Measurements from ENCODE around the gene NDUFAF8. TPM values are rescaled to one million over a fixed set of nuclear protein-coding genes. Genes with fewer than 3 reads are reported as not detected.

NDUFAF8 gene
- total and polyA plus RNA-seq, 10 of the 15 experiments (the other 5 are each of a cell fraction or from before 2014, with no cell fraction given): 22.0 to 307 (median 106) TPM

- H4K20me1 ChIP-seq (ENCODE audit: control insufficient read depth, insufficient read depth): no peaks in the 10 kb centered on the region
- intact Hi-C loops (cut with micrococcal nuclease; ENCODE audit: unreplicated experiment): no loop called here
- RAD21 ChIA-PET (ENCODE audit: unreplicated experiment): interaction anchor here (0.5 kb wide), 1 partner anchor 20 kb away, joined by 3 read pairs; no protein-coding TSS in a partner anchor
- SMC1A ChIA-PET (ENCODE audit: uncharacterized antibody, unreplicated experiment): no interaction called here
- H3K4me1 ChIP-seq (ENCODE audit: control insufficient read depth, insufficient read depth, low read length): peaks cover 3% of the 10 kb centered on the region; the same call in 1 of the 2 replicates
- no peak overlapping the region for H2AFZ ChIP-seq (ENCODE audit: control insufficient read depth, low read depth, low read length)
- TF ChIP-seq RAD51 (IDR thresholded peaks at IDR 0.05): no peak
- no peak for TF ChIP-seq CHD4 (IDR thresholded peaks at IDR 0.05)
- TF ChIP-seq NR2F1 (conservative IDR thresholded peaks at IDR 0.05): no peak
- TF ChIP-seq POLR2AphosphoS2 (IDR thresholded peaks at IDR 0.05; ENCODE audit: low read depth, low read length): no peak
- TF ChIP-seq SMAD5 (IDR thresholded peaks at IDR 0.05; ENCODE audit: low read depth): no peak
- no peak for TF ChIP-seq HDAC2 (IDR thresholded peaks at IDR 0.05)
- no peak for TF ChIP-seq CTCF (IDR thresholded peaks at IDR 0.05 in 2 of 3, conservative IDR thresholded peaks at IDR 0.05 in 1 of 3; ENCODE audit: control insufficient read depth in 2 of 3, extremely low read depth in 1 of 3, insufficient read depth in 1 of 3, low read depth in 3 of 3, low read length in 3 of 3)
- TF ChIP-seq NFYB (IDR thresholded peaks at IDR 0.05; ENCODE audit: insufficient read depth, low read depth, low read length): no peak
- no peaks in the 10 kb centered on the region for H3K9me3 ChIP-seq (replicated peaks; ENCODE audit: control insufficient read depth, insufficient read depth, low read length)
- H3K27ac ChIP-seq (ENCODE audit: control insufficient read depth, insufficient read depth): no peak overlapping the region
- in situ Hi-C loops (cut with MboI): no loop called here
- FAIRE-seq (no peak), DNase-seq (ENCODE audit: low read depth, low spot score) (no peak), ATAC-seq (no peak)
- no peaks in the 10 kb centered on the region for H3K79me2 ChIP-seq (ENCODE audit: control insufficient read depth, insufficient read depth, low read length)
- POLR2A ChIA-PET: no interaction called here
- no peaks in the 10 kb centered on the region for H3K27me3 ChIP-seq (replicated peaks in 1 of 2; ENCODE audit: control insufficient read depth in 2 of 2, insufficient read depth in 2 of 2, low read length in 1 of 2)
- no peak overlapping the region for H3K4me2 ChIP-seq (ENCODE audit: control insufficient read depth, insufficient read depth)
- CTCF ChIA-PET: no interaction called here
- H3K9ac ChIP-seq (ENCODE audit: control insufficient read depth, insufficient read depth, low read length): no peak overlapping the region
- 86% methylated on average over 20 of the region's 20 CpGs for whole genome bisulfite sequencing (ENCODE audit: insufficient coverage, insufficient replicate concordance, low lambda C conversion rate, missing lambda C conversion rate)
- peaks cover 0 to 1% of the 10 kb centered on the region in 2 experiments; a peak in 2 of 4 replicates for H3K36me3 ChIP-seq (ENCODE audit: control insufficient read depth in 2 of 2, insufficient read depth in 2 of 2, low read length in 1 of 2)
- BruUV-seq (replicated peaks): no TSS peak
- H3K4me3 ChIP-seq: no peak overlapping the region
Observed at GRCh38 chr17:81191116-81191515, 48.0 kb upstream of the NDUFAF8 start.

All from GM12878 (cell line).